GM12878 (cell line): ENCODE data around the gene ARGLU1.

Source experiments
- CEBPB ChIP-seq, 2 experiments: fragments of 150-350 bp in 1 of 2; IDR thresholded peaks; 2 replicates each; pipeline ENCODE4 v1.6.1; 2012 to 2014; ENCODE audit warnings: low read depth in 2 of 2, low read length in 2 of 2, borderline replicate concordance in 1 of 2, inconsistent platforms in 1 of 2
- CREM ChIP-seq: IDR thresholded peaks from 2 replicates; pipeline ENCODE4 v1.6.1; 2014; ENCODE audit warnings: antibody characterized with exemption, low read depth
- CTCF ChIP-seq, 3 experiments: IDR thresholded peaks in 2 of 3; conservative IDR thresholded peaks in 1 of 3; 2 replicates each; pipeline ENCODE4 v1.5.1; 2011; ENCODE audit warnings: low read depth in 3 of 3, low read length in 3 of 3, mild to moderate bottlenecking in 3 of 3, control low read depth in 2 of 3, moderate library complexity in 2 of 3, inconsistent platforms in 1 of 3, mixed read lengths in 1 of 3; ENCODE audit not compliant: control insufficient read depth in 2 of 3, insufficient read depth in 1 of 3; ENCODE audit errors: extremely low read depth in 1 of 3
- ETV6 ChIP-seq, 2 experiments: fragments of 450-650 bp in 1 of 2; IDR thresholded peaks in 1 of 2; conservative IDR thresholded peaks in 1 of 2; 2 replicates each; pipeline ENCODE4 v1.6.1; 2014; ENCODE audit warnings: antibody characterized with exemption in 1 of 2, borderline replicate concordance in 1 of 2, low read depth in 1 of 2, mild to moderate bottlenecking in 1 of 2, moderate library complexity in 1 of 2
- FOXK2 ChIP-seq: fragments of 450-650 bp; IDR thresholded peaks from 2 replicates; pipeline ENCODE4 v1.6.1; 2017; ENCODE audit warnings: mild to moderate bottlenecking, moderate library complexity
- POLR2AphosphoS5 ChIP-seq: IDR thresholded peaks from 2 replicates; pipeline ENCODE4 v1.6.1; 2011; ENCODE audit warnings: mild to moderate bottlenecking, low read length, inconsistent platforms
- RAD51 ChIP-seq: fragments of 450-650 bp; IDR thresholded peaks from 2 replicates; pipeline ENCODE4 v1.6.1; 2016; ENCODE audit warnings: moderate library complexity, mild to moderate bottlenecking, inconsistent platforms
- RFX5 ChIP-seq: IDR thresholded peaks from 2 replicates; pipeline ENCODE4 v1.6.1; 2011; ENCODE audit warnings: low read depth, low read length, improper control_type of control experiment
- ZNF207 ChIP-seq: fragments of 450-650 bp; IDR thresholded peaks from 2 replicates; pipeline ENCODE4 v1.6.1; 2014; ENCODE audit warnings: antibody characterized with exemption, mild to moderate bottlenecking, borderline replicate concordance
- ZZZ3 ChIP-seq: IDR thresholded peaks from 2 replicates; pipeline ENCODE4 v1.6.1; 2011; ENCODE audit warnings: low read depth; ENCODE audit not compliant: control insufficient read depth, insufficient read length

GRCh38 chr13:106500445-106500844 is 67.5 kb downstream of the ARGLU1 start:
- no peak for TF ChIP-seq POLR2AphosphoS5
- TF ChIP-seq CTCF (IDR thresholded peaks at IDR 0.05 in 2 of 3, conservative IDR thresholded peaks at IDR 0.05 in 1 of 3; ENCODE audit: control insufficient read depth in 2 of 3, extremely low read depth in 1 of 3, insufficient read depth in 1 of 3, low read depth in 3 of 3, low read length in 3 of 3) = no peak
- TF ChIP-seq CREM = no peak
- TF ChIP-seq ETV6 (conservative IDR thresholded peaks at IDR 0.05 in 1 of 2, IDR thresholded peaks at IDR 0.05 in 1 of 2; ENCODE audit: borderline replicate concordance in 1 of 2, low read depth in 1 of 2) = no peak
- no peak for TF ChIP-seq FOXK2
- TF ChIP-seq CEBPB (IDR thresholded peaks at IDR 0.05; ENCODE audit: borderline replicate concordance in 1 of 2, low read depth in 2 of 2, low read length in 2 of 2) = no peak
- no peak for TF ChIP-seq ZNF207
- no peak for TF ChIP-seq RFX5
- TF ChIP-seq ZZZ3 = no peak
- no peak for TF ChIP-seq RAD51
